Neutrophil (primary cell): ENCODE data around the gene SMYD5.

ENCODE experiments used
- H3K27ac ChIP-seq: fragments of 200-600 bp; sonication (generic); 2 replicates; pipeline ENCODE4 v1.5.1; 2016; ENCODE audit warnings: mild to moderate bottlenecking, moderate library complexity
- H3K27me3 ChIP-seq: fragments of 200-600 bp; sonication (generic); 2 replicates; pipeline ENCODE4 v1.6.0; 2016; ENCODE audit warnings: mild to moderate bottlenecking
- H3K36me3 ChIP-seq: fragments of 200-600 bp; sonication (generic); 2 replicates; pipeline ENCODE4 v1.5.1; 2017
- H3K4me1 ChIP-seq, 2 experiments: fragments of 200-600 bp in 1 of 2; sonication (generic) in 1 of 2; 1 replicate in 1 of 2; 2 replicates in 1 of 2; pipeline versions ENCODE4 v1.5.1 to v1.6.1; 2013 to 2016; ENCODE audit warnings: low read depth in 1 of 2, low read length in 1 of 2, mild to moderate bottlenecking in 1 of 2, moderate library complexity in 1 of 2; ENCODE audit not compliant: control insufficient read depth in 1 of 2, insufficient read depth in 1 of 2
- H3K4me3 ChIP-seq, 2 experiments: fragments of 200-600 bp in 1 of 2; sonication (generic) in 1 of 2; 1 replicate in 1 of 2; 2 replicates in 1 of 2; pipeline ENCODE4 v1.5.1; 2013 to 2016; ENCODE audit warnings: low read depth in 1 of 2, low read length in 1 of 2, mild to moderate bottlenecking in 1 of 2, moderate library complexity in 1 of 2
- H3K9me3 ChIP-seq: fragments of 200-600 bp; sonication (generic); 2 replicates; pipeline ENCODE4 v1.5.1; 2016
- TF ChIP-seq, protein P1 (sequence below): fragments of 200-600 bp; sonication (generic); IDR thresholded peaks from 2 replicates; pipeline ENCODE4 v1.5.1; 2016; ENCODE audit warnings: antibody characterized with exemption

The SMYD5 gene

DNA sequence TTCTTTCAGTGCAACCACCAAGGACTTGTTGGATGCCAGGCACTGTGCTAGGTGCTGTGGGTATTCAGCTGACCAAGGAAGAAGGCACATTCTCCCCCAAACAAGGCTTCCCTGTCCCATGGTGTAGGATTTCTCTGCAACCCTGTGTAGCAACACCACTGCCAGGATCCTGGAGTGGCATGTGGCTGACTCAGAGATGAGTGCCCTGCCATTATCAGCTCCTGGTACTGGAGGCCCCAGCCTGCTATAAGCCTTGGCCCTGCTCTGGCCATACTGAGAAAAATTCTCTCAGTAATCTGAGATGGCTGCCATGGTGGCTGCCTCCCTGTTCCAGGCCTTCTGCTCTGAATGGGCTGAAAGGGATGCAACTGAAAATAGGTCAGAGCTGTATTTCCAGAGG lies 4.3 kb downstream of the SMYD5 start:
- Histone ChIP-seq H3K4me3 (no peak overlapping the region), H3K27ac (no peak overlapping the region), H3K9me3 (no peaks in the 10 kb centered on the region), H3K27me3 (no peaks in the 10 kb centered on the region), H3K4me1 (peaks cover 12 to 13% of the 10 kb centered on the region in 2 experiments), H3K36me3 (no peaks in the 10 kb centered on the region)
- TF ChIP-seq, protein P1, sequence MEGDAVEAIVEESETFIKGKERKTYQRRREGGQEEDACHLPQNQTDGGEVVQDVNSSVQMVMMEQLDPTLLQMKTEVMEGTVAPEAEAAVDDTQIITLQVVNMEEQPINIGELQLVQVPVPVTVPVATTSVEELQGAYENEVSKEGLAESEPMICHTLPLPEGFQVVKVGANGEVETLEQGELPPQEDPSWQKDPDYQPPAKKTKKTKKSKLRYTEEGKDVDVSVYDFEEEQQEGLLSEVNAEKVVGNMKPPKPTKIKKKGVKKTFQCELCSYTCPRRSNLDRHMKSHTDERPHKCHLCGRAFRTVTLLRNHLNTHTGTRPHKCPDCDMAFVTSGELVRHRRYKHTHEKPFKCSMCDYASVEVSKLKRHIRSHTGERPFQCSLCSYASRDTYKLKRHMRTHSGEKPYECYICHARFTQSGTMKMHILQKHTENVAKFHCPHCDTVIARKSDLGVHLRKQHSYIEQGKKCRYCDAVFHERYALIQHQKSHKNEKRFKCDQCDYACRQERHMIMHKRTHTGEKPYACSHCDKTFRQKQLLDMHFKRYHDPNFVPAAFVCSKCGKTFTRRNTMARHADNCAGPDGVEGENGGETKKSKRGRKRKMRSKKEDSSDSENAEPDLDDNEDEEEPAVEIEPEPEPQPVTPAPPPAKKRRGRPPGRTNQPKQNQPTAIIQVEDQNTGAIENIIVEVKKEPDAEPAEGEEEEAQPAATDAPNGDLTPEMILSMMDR, result no peak

DNA sequence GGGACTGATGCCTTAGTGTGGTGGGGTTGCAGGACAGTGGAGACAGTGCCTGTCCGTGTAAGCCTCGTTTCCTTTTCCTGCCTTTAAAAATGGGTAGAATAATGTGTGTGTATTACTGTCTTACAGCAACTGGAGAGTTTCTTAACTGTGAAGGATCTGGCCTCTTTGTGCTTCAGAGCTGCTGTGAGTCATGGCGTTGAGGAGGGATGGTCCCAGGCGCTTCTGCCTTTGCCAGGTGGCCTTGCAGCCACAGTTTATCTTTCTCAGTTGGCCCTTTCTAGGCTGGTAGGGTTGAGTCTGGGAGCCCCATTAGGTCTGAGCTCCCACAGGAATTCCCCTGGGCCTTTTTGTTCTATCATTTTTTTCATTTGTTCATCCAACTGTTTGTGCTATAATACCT lies 9.8 kb downstream of the SMYD5 start:
- H3K4me1 ChIP-seq, result no peaks in the 10 kb centered on the region
- no peaks in the 10 kb centered on the region for H3K27me3 ChIP-seq
- no peak overlapping the region for H3K27ac ChIP-seq
- H3K4me3 ChIP-seq, result no peak overlapping the region
- TF ChIP-seq, protein P1, result no peak
- no peaks in the 10 kb centered on the region for H3K9me3 ChIP-seq
- H3K36me3 ChIP-seq, result peaks cover 19% of the 10 kb centered on the region

DNA sequence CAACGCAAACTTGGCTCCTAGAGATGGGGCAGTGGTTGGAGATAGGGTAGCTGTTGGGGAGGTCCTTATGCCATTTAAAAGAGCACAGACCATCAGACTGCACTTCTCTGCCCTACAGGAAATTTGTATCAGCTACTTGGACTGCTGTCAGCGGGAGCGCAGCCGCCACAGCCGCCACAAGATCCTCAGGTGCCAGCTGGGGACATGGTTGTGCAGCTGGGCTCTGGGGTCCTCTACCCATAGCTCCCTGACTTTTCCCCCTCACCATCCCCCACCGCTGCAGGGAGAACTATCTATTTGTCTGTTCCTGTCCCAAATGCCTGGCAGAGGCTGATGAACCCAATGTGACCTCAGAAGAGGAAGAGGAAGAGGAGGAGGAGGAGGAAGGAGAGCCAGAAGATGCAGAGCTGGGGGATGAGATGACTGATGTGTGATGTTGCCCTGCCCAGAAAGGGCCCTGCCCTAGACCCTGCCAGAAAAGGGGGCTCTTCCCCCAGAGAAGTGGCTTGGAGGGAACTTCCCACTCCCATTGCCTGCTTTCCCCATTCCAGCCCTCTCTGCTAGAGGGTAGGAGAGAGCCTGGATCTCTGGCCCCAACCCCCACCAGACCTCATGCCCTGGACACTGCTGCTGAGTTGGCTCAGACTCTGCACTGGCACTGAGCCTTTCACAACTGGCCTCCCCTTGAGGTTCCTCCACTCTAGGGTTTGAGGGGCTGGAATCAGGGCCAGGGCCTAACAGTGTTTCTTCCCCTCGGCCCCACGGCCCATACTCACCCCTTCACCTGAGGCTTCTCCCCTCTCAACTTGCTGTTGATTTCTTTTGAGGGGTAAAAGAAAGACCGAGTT lies 11.7 kb downstream of the SMYD5 start:
- no peak overlapping the region for H3K27ac ChIP-seq
- no peak overlapping the region for H3K4me3 ChIP-seq
- H3K27me3 ChIP-seq, result no peaks in the 10 kb centered on the region
- H3K4me1 ChIP-seq, result no peaks in the 10 kb centered on the region
- TF ChIP-seq, protein P1, result no peak
- peaks cover 21% of the 10 kb centered on the region for H3K36me3 ChIP-seq
- H3K9me3 ChIP-seq, result no peaks in the 10 kb centered on the region

DNA sequence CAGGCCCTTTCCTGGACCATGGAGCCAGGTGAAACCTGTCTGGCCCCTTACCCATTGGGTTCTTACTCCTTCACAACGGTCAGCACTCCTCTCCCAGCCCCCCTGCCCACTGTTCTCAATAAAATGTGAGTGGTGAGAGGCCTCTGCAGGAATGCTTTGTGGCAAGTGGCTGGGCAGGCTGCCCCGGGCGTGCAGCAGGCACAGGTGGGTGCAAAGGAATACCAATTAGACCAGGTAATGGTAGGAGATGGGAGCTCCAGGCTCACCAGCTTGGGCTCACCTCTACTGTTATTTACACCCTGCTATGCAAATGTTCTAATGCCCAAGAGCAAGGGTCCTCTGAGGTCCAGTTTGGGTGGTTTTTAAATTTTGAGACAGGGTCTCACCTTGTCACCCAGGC lies 13.0 kb downstream of the SMYD5 start:
- Histone ChIP-seq H3K27ac (no peak overlapping the region), H3K9me3 (no peaks in the 10 kb centered on the region), H3K36me3 (peaks cover 21% of the 10 kb centered on the region), H3K4me3 (no peak overlapping the region), H3K4me1 (no peaks in the 10 kb centered on the region), H3K27me3 (no peaks in the 10 kb centered on the region)
- TF ChIP-seq, protein P1, result no peak

DNA sequence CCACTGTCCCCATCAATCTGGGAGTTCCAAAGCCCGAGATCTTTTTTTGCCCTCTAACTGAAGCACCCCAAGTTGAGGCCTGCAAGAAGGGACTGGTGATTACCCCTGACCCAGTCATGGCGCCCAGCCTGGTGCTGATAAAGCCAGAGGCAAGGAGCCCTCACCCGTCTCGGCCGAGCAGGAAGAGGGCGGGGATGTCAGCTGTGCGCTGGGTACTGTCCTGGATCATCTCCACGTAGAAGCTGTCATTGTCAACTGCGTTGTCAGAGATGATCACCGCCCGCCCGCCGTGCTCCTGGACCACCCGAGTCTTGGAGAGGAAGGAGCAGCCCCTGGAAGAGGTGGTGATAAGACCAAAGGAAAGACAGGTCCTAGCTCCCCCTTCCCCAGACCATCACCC lies 14.6 kb downstream of the SMYD5 start:
- Histone ChIP-seq H3K4me1 (peaks cover 8 to 9% of the 10 kb centered on the region in 2 experiments), H3K36me3 (peaks cover 21% of the 10 kb centered on the region), H3K9me3 (no peaks in the 10 kb centered on the region), H3K4me3 (no peak overlapping the region), H3K27me3 (no peaks in the 10 kb centered on the region), H3K27ac (no peak overlapping the region)
- TF ChIP-seq, protein P1, result no peak
